Umbilical cord (tissue), 2 donors: ENCODE results near the gene APBB2. TPM values are rescaled to one million over a fixed set of nuclear protein-coding genes. Genes with fewer than 3 reads are reported as not detected.

Source experiments
- DNase-seq: peaks from one replicate; pipeline ENCODE4 v3.0.0-alpha.2; 2015; ENCODE audit warnings: low spot score
- total RNA-seq: library from RNA; depleted of rRNA; stranded (reverse); fragments of >200 nt; gene quantifications from one replicate; pipeline ENCODE4 v1.2.3, GENCODE V29; 2014; ENCODE audit warnings: low replicate concordance; ENCODE audit not compliant: insufficient read depth

APBB2 gene
- total RNA-seq, 1 donor from 2014 or later, result 60.2 TPM

- no peak for DNase-seq
Observed at GRCh38 chr4:40978548-40978947, 235.8 kb downstream of the APBB2 start.

- peak; percentile 70 for DNase-seq
Observed at GRCh38 chr4:40976343-40976742, 238.0 kb downstream of the APBB2 start.

GRCh38 chr4:40972722-40973121 is 241.6 kb downstream of the APBB2 start:
- no peak for DNase-seq

GRCh38 chr4:40971338-40971737 is 243.0 kb downstream of the APBB2 start:
- DNase-seq, result no peak

- no peak for DNase-seq
Observed at GRCh38 chr4:40969501-40969900, 244.8 kb downstream of the APBB2 start.

- DNase-seq, result no peak
Observed at GRCh38 chr4:40967550-40967949, 246.8 kb downstream of the APBB2 start.

GRCh38 chr4:40966091-40966490 is 248.3 kb downstream of the APBB2 start:
- no peak for DNase-seq

- peak; percentile 24 for DNase-seq
Observed at GRCh38 chr4:40963897-40964478, 250.4 kb downstream of the APBB2 start.

- peak; percentile 84 for DNase-seq
Observed at GRCh38 chr4:40962551-40963180, 251.7 kb downstream of the APBB2 start.

- DNase-seq, result no peak
Observed at GRCh38 chr4:40960941-40961340, 253.4 kb downstream of the APBB2 start.

- no peak for DNase-seq
Observed at GRCh38 chr4:40957281-40957680, 257.1 kb downstream of the APBB2 start.

- peak; percentile 66 for DNase-seq
Observed at GRCh38 chr4:40956721-40957255, 257.6 kb downstream of the APBB2 start.

GRCh38 chr4:40954088-40954668 is 260.2 kb downstream of the APBB2 start:
- DNase-seq, result no peak

GRCh38 chr4:40953283-40954087 is 260.9 kb downstream of the APBB2 start:
- peak; percentile 52 for DNase-seq

- no peak for DNase-seq
Observed at GRCh38 chr4:40952672-40953071, 261.7 kb downstream of the APBB2 start.

- DNase-seq, result no peak
Observed at GRCh38 chr4:40952217-40952616, 262.1 kb downstream of the APBB2 start.

- no peak for DNase-seq
Observed at GRCh38 chr4:40951026-40951425, 263.3 kb downstream of the APBB2 start.

GRCh38 chr4:40949358-40950100 is 264.8 kb downstream of the APBB2 start:
- DNase-seq, result no peak

- no peak for DNase-seq
Observed at GRCh38 chr4:40948014-40948413, 266.3 kb downstream of the APBB2 start.

- no peak for DNase-seq
Observed at GRCh38 chr4:40946652-40947051, 267.7 kb downstream of the APBB2 start.

- DNase-seq, result no peak
Observed at GRCh38 chr4:40940756-40941155, 273.6 kb downstream of the APBB2 start.
